Hepatic stellate cell (primary cell): ENCODE data around the gene POLR1C.
A peak's percentile ranks its signal among the peaks of the same experiment; 100 is the strongest.
"Not testable (repeated sequence)": the region's sequence is repeated elsewhere in the genome, so short reads cannot be mapped to it uniquely, and the experiment has no call there.

Experiments used
- DNase-seq: peaks from one replicate; pipeline ENCODE4 v3.0.0; 2011; ENCODE audit warnings: low spot score

The POLR1C gene

GRCh38 chr6:43493230-43493629 is 23.7 kb upstream of the POLR1C start:
- no peak for DNase-seq

GRCh38 chr6:43493833-43494232 is 23.1 kb upstream of the POLR1C start:
- no peak for DNase-seq

GRCh38 chr6:43494321-43494720 is 22.6 kb upstream of the POLR1C start:
- no peak for DNase-seq

- DNase-seq = no peak
These were observed 22.1 kb upstream of the POLR1C start for GRCh38 chr6:43494766-43495165.

- DNase-seq = peak; percentile 32
These were observed 21.4 kb upstream of the POLR1C start for GRCh38 chr6:43495409-43495941.

GRCh38 chr6:43496370-43497128 is 20.3 kb upstream of the POLR1C start:
- peak; percentile 82 for DNase-seq

- DNase-seq = no peak
These were observed 19.8 kb upstream of the POLR1C start for GRCh38 chr6:43497129-43497396.

GRCh38 chr6:43497689-43498088 is 19.2 kb upstream of the POLR1C start:
- no peak for DNase-seq

GRCh38 chr6:43498291-43498690 is 18.6 kb upstream of the POLR1C start:
- not testable (repeated sequence) for DNase-seq

GRCh38 chr6:43499028-43499815 is 17.7 kb upstream of the POLR1C start:
- DNase-seq = no peak

GRCh38 chr6:43500921-43501320 is 16.0 kb upstream of the POLR1C start:
- DNase-seq = no peak

- DNase-seq = no peak
These were observed 14.2 kb upstream of the POLR1C start for GRCh38 chr6:43502666-43503065.

GRCh38 chr6:43503443-43503842 is 13.4 kb upstream of the POLR1C start:
- DNase-seq = no peak

GRCh38 chr6:43504756-43505593 is 11.9 kb upstream of the POLR1C start:
- no peak for DNase-seq

GRCh38 chr6:43505718-43506117 is 11.2 kb upstream of the POLR1C start:
- no peak for DNase-seq

- DNase-seq = no peak
These were observed 10.7 kb upstream of the POLR1C start for GRCh38 chr6:43506171-43506570.

GRCh38 chr6:43506667-43507471 is 10.0 kb upstream of the POLR1C start:
- peak; percentile 89 for DNase-seq

- no peak for DNase-seq
These were observed 8.3 kb upstream of the POLR1C start for GRCh38 chr6:43508481-43509141.

- DNase-seq = no peak
These were observed 7.5 kb upstream of the POLR1C start for GRCh38 chr6:43509142-43509983.
